ENCODE data around the gene ZNF165. TPM values are rescaled to one million over a fixed set of nuclear protein-coding genes. Genes with fewer than 3 reads are reported as not detected.

ZNF165 gene
- total and polyA plus RNA-seq, 2 of the 13 experiments (the other 11 are each of a cell fraction or from before 2014, with no cell fraction given): 0.58 to 8.6 TPM

DNA sequence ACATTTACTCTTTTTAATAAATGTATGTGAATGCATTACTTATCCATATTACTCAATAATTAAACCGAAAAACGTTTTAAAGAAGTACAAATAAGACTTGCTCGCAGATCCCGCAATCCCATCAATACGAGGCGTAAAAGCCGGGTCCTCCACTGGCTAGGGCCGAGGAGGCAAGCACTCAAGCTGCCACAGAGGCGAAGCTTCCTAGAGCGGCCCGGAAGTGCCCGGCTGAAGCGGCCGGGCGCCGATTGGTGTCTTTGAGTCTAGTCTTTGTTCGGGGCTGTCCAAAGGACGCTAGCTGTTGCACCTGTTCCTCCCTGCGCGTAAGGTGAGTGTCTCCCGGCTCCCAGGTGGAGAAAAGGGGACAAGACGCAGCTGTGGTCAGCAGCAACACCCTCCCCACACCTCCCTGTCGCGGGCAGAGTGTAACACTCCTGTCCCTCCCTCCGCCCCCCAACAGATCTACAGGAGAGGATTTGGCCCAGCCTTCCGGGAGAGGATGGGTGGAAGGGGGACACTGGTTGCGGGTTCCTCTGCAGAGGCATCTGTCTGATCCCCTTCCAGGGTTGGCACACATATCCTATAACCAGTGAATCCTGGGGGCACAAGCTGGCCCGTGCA, 44.1 kb downstream of the ZNF165 start, which contains the start of gene ZSCAN16 (continued):
- TF ChIP-seq, protein P1, sequence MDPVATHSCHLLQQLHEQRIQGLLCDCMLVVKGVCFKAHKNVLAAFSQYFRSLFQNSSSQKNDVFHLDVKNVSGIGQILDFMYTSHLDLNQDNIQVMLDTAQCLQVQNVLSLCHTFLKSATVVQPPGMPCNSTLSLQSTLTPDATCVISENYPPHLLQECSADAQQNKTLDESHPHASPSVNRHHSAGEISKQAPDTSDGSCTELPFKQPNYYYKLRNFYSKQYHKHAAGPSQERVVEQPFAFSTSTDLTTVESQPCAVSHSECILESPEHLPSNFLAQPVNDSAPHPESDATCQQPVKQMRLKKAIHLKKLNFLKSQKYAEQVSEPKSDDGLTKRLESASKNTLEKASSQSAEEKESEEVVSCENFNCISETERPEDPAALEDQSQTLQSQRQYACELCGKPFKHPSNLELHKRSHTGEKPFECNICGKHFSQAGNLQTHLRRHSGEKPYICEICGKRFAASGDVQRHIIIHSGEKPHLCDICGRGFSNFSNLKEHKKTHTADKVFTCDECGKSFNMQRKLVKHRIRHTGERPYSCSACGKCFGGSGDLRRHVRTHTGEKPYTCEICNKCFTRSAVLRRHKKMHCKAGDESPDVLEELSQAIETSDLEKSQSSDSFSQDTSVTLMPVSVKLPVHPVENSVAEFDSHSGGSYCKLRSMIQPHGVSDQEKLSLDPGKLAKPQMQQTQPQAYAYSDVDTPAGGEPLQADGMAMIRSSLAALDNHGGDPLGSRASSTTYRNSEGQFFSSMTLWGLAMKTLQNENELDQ (CRISPR knock-in tag; IDR thresholded peaks at IDR 0.05; ENCODE audit: borderline replicate concordance): no peak
- TF ChIP-seq, protein P2, sequence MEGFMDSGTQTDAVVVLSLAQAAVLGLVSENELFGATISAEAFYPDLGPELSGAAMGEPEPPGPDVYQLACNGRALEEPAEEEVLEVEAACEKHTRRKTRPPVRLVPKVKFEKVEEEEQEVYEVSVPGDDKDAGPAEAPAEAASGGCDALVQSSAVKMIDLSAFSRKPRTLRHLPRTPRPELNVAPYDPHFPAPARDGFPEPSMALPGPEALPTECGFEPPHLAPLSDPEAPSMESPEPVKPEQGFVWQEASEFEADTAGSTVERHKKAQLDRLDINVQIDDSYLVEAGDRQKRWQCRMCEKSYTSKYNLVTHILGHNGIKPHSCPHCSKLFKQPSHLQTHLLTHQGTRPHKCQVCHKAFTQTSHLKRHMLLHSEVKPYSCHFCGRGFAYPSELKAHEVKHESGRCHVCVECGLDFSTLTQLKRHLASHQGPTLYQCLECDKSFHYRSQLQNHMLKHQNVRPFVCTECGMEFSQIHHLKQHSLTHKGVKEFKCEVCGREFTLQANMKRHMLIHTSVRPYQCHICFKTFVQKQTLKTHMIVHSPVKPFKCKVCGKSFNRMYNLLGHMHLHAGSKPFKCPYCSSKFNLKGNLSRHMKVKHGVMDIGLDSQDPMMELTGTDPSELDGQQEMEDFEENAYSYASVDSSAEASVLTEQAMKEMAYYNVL (CRISPR knock-in tag; IDR thresholded peaks at IDR 0.05; ENCODE audit: borderline replicate concordance): peak; percentile 63; the same call in 1 of the 2 replicates
- TF ChIP-seq SMAD3 (CRISPR knock-in tag; IDR thresholded peaks at IDR 0.05) (peak; percentile 95), SRF (IDR thresholded peaks at IDR 0.05; ENCODE audit: low read depth, low read length) (no peak), ZNF17 (CRISPR knock-in tag; IDR thresholded peaks at IDR 0.05) (no peak), RXRA (CRISPR knock-in tag; IDR thresholded peaks at IDR 0.05) (peak; percentile 41; the same call in 1 of the 2 replicates), ZFP36L2 (CRISPR knock-in tag; IDR thresholded peaks at IDR 0.05) (no peak), IRF2 (CRISPR knock-in tag; IDR thresholded peaks at IDR 0.05) (peak; percentile 91), SP1 (IDR thresholded peaks at IDR 0.05) (no peak), SP1 (CRISPR knock-in tag; IDR thresholded peaks at IDR 0.05) (0 out of 2 replicates have a peak, but pooled peaks have one; percentile 22), ZNF441 (CRISPR knock-in tag; IDR thresholded peaks at IDR 0.05; ENCODE audit: borderline replicate concordance) (peak; percentile 68; the same call in 1 of the 2 replicates), MYC (CRISPR knock-in tag; IDR thresholded peaks at IDR 0.05; ENCODE audit: borderline replicate concordance) (peak; percentile 81; the same call in 1 of the 2 replicates), POLR2AphosphoS5 (IDR thresholded peaks at IDR 0.05; ENCODE audit: low read depth, low read length) (peak; percentile 92), SOX5 (CRISPR knock-in tag; IDR thresholded peaks at IDR 0.05; ENCODE audit: borderline replicate concordance) (peak; percentile 53; the same call in 1 of the 2 replicates), NONO (IDR thresholded peaks at IDR 0.05) (no peak), NONO (CRISPR knock-in tag; conservative IDR thresholded peaks at IDR 0.05) (peak; percentile 73), POLR2A (IDR thresholded peaks at IDR 0.05; ENCODE audit: insufficient read depth in 1 of 2, low read depth in 2 of 2, low read length in 2 of 2) (peak; percentile 89), SSRP1 (CRISPR knock-in tag; IDR thresholded peaks at IDR 0.05) (0 out of 2 replicates have a peak, but pooled peaks have one; percentile 44)
- TF ChIP-seq, protein P3, sequence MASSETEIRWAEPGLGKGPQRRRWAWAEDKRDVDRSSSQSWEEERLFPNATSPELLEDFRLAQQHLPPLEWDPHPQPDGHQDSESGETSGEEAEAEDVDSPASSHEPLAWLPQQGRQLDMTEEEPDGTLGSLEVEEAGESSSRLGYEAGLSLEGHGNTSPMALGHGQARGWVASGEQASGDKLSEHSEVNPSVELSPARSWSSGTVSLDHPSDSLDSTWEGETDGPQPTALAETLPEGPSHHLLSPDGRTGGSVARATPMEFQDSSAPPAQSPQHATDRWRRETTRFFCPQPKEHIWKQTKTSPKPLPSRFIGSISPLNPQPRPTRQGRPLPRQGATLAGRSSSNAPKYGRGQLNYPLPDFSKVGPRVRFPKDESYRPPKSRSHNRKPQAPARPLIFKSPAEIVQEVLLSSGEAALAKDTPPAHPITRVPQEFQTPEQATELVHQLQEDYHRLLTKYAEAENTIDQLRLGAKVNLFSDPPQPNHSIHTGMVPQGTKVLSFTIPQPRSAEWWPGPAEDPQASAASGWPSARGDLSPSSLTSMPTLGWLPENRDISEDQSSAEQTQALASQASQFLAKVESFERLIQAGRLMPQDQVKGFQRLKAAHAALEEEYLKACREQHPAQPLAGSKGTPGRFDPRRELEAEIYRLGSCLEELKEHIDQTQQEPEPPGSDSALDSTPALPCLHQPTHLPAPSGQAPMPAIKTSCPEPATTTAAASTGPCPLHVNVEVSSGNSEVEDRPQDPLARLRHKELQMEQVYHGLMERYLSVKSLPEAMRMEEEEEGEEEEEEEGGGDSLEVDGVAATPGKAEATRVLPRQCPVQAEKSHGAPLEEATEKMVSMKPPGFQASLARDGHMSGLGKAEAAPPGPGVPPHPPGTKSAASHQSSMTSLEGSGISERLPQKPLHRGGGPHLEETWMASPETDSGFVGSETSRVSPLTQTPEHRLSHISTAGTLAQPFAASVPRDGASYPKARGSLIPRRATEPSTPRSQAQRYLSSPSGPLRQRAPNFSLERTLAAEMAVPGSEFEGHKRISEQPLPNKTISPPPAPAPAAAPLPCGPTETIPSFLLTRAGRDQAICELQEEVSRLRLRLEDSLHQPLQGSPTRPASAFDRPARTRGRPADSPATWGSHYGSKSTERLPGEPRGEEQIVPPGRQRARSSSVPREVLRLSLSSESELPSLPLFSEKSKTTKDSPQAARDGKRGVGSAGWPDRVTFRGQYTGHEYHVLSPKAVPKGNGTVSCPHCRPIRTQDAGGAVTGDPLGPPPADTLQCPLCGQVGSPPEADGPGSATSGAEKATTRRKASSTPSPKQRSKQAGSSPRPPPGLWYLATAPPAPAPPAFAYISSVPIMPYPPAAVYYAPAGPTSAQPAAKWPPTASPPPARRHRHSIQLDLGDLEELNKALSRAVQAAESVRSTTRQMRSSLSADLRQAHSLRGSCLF (CRISPR knock-in tag; IDR thresholded peaks at IDR 0.05; ENCODE audit: borderline replicate concordance): 0 out of 2 replicates have a peak, but pooled peaks have one; percentile 48
- TF ChIP-seq, protein P4, sequence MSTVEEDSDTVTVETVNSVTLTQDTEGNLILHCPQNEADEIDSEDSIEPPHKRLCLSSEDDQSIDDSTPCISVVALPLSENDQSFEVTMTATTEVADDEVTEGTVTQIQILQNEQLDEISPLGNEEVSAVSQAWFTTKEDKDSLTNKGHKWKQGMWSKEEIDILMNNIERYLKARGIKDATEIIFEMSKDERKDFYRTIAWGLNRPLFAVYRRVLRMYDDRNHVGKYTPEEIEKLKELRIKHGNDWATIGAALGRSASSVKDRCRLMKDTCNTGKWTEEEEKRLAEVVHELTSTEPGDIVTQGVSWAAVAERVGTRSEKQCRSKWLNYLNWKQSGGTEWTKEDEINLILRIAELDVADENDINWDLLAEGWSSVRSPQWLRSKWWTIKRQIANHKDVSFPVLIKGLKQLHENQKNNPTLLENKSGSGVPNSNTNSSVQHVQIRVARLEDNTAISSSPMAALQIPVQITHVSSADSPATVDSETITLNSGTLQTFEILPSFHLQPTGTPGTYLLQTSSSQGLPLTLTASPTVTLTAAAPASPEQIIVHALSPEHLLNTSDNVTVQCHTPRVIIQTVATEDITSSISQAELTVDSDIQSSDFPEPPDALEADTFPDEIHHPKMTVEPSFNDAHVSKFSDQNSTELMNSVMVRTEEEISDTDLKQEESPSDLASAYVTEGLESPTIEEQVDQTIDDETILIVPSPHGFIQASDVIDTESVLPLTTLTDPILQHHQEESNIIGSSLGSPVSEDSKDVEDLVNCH (CRISPR knock-in tag; IDR thresholded peaks at IDR 0.05): no peak

All from HepG2 (cell line).